Vagina (tissue), 2 donors: ENCODE measurements around the gene KCNE3.

Experiments used
- POLR2A ChIP-seq, 2 donors: fragments of 450-650 bp; IDR thresholded peaks; one replicate each; pipeline ENCODE4 v1.6.1; 2017; ENCODE audit warnings: antibody characterized with exemption in 2 of 2, mild to moderate bottlenecking in 2 of 2, moderate library complexity in 2 of 2
- POLR2AphosphoS5 ChIP-seq, 2 donors: sonication (generic); formaldehyde crosslinking; IDR thresholded peaks; one replicate each; pipeline ENCODE4 v1.9.0; 2017; ENCODE audit warnings: antibody characterized with exemption in 2 of 2, mild to moderate bottlenecking in 2 of 2, low read depth in 1 of 2; ENCODE audit not compliant: insufficient read depth in 1 of 2
- TF ChIP-seq, protein P1 (sequence below), 3 experiments: fragments of 450-650 bp in 2 of 3; fragments of 200-600 bp in 1 of 3; sonication (generic) in 1 of 3; IDR thresholded peaks; one replicate each; pipeline ENCODE4 v1.5.1; 2017 to 2019; ENCODE audit warnings: antibody characterized with exemption in 3 of 3, mild to moderate bottlenecking in 2 of 3, moderate library complexity in 2 of 3

DNA sequence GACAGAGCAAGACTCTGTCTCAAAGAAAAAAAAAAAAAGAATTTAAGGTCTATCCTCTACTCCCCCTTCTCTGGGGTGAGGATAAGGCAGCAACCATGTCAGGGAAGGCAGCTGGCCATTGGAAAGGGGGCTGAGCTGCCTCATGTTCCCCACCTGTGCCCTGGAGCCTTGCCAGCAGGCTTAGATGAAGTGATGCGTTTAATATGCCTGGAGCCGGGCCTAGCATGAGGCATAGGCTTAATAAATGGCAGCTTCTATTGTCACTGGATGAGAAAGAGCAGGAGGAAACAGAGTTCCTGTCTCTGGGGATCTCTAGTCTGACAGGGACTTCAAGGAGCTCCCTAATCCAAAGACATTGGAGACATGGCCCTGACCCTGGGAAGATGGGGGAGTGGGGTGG, 3.2 kb upstream of the KCNE3 start:
- TF ChIP-seq, protein P1, sequence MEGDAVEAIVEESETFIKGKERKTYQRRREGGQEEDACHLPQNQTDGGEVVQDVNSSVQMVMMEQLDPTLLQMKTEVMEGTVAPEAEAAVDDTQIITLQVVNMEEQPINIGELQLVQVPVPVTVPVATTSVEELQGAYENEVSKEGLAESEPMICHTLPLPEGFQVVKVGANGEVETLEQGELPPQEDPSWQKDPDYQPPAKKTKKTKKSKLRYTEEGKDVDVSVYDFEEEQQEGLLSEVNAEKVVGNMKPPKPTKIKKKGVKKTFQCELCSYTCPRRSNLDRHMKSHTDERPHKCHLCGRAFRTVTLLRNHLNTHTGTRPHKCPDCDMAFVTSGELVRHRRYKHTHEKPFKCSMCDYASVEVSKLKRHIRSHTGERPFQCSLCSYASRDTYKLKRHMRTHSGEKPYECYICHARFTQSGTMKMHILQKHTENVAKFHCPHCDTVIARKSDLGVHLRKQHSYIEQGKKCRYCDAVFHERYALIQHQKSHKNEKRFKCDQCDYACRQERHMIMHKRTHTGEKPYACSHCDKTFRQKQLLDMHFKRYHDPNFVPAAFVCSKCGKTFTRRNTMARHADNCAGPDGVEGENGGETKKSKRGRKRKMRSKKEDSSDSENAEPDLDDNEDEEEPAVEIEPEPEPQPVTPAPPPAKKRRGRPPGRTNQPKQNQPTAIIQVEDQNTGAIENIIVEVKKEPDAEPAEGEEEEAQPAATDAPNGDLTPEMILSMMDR (IDR thresholded peaks at IDR 0.05) = no peak
- no peak for TF ChIP-seq POLR2A (IDR thresholded peaks at IDR 0.05)
- no peak for TF ChIP-seq POLR2AphosphoS5 (IDR thresholded peaks at IDR 0.05; ENCODE audit: insufficient read depth in 1 of 2, low read depth in 1 of 2)
